ENCODE measurements around the gene SSBP4.
"Not testable (repeated sequence)": the region's sequence is repeated elsewhere in the genome, so short reads cannot be mapped to it uniquely, and the experiment has no call there.

Gene SSBP4

DNA sequence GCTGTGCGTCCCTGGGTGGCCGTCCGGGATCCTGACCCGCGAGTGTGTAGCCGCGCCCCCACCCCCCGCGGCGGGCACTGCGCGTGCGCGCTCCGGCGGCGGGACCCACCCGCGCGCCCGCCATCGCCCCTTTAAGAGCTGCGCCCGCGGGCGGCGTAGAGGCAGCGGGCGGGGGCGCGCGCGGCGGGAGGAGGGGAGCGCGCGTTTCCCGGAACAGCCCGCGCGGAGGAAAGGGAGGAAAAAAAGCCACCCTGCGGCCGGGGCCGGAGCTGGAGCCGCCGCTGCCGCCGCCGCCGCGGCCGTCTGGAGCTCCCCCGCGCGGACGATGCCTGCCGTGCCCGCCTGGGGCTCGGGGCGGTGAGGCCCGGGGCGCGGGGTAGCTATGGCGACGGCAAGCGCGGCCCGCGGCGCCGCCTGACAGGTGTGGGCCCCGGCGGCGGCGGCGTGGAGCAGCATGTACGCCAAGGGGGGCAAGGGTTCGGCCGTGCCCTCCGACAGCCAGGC, at the start of gene SSBP4:
Gene SSBP4, plus strand, starts transcription at position 204 of the 504 bp plus-strand sequence. Its CDS starts 251 bp downstream, at position 455.
- peak; percentile 73 for DNase-seq (ENCODE audit: low spot score)

DNA sequence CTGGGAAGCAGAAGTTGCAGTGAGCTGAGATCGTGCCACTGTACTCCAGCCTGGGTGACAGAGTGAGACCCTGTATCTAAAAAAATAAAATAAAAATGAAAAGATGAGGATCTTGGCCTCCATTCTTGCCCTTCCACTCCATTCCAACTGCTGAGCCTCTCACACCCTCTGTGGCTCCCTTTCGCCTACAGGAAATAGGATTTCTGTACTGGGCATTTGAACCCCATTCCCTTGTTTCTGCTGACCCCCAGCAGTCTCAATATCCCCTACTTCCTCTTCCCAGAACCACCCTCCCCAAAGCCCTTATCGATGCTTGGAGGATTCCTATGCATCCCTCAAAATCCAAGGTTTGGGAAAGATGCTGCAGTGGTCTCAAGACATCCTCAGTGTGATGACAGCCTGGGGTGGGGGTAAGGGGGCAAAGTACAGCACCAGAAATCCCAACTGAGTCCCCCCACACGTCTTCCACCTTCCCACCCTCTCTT, 45.7 kb upstream of the SSBP4 start:
- DNase-seq (ENCODE audit: low spot score) = no peak

DNA sequence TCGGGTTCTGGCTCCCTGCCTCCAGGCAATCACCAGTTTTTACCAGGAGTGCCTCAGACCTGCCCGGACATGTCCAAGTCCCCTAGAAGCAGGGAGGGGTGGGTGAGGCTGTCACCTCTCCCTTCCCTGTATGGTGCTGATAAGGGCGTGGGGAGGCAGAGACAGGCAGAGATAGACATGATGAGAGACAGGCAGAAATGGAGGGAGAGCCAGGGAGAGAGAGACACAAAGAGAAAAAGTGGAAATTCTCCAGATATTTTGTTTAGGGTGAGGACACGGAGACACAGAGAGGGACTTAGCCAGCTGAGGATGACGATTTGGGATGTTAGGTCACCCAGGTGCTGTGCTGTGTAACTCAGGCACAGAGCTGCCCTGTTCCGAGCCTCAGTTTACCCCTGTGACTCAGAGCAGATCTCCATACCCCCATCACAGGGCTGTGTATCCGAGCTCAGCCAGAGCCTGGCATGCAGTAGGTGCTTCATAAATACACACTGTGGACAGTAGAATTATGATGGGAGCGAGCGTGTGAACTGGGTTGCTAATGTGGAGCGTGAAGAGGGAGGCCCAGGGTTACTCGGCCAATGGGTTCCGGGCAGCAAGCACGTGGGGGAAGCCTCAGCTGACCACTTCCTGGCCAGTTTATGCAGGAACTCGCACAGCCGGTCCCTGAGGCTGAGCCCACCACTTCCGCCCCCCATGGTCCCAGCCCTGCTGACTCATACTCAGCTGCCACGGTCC, 45.1 kb upstream of the SSBP4 start:
- peak; percentile 77 for DNase-seq (ENCODE audit: low spot score)

DNA sequence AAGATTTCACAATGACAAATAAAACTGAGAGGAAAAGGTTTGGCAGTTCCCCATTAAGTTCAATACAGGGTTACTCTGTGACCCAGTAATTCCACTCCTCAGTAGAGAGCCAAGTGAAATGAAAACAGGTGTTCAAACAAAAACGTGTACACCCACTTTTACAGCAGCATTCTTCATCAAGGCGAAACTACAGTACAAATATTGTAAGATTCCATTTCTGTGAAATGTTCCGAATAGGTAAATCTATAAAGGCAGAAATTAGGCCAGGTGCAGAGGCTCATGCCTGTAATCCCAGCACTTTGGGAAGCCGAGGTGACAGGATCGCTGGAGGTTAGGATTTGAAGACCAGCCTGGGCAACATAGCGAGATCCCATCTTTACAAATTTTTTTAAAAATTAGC, 42.2 kb upstream of the SSBP4 start:
- DNase-seq (ENCODE audit: low spot score) = no peak

DNA sequence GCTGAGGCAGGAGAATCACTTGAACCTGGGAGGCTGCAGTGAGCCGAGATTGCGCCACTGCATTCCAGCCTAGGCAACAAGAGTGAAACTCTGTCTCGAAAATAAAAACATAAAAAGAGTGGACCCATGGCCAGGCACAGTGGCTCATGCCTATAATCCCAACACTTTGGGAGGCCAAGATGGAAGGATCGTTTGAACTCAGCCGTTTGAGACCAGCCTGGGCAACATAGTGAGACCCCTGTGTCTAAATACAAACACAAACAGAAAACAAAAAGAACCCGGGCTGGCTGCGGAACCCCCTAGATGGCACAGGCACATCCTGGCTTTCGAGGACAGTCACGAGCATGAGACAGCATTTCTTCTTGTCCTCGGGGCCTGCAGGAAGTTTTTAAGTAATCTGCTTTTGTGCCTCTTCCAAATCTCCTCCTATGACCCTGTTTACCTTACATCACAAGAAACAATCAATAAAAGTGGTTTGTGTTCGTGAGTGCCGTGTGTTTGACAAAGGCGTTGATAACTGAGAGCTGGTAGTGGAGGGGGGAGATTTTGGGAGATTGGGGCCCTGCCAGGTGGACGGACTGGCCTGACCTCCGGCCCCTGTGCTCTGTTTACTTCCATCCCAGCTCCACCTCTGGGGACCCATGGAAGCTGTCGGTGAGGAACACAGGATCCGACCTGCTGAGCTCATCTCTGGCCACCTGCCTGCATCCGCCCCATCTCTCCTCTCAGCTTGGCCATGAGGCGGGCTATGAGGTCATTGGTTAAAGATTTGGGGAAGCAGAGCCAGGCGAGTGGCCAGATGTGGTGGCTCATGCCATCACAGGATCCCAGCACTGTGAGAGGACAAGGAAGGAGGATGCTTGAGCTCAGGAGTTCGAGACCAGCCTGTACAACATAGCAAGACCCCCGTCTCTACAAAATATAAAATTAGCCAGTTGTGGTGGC, 39.1 kb upstream of the SSBP4 start:
- DNase-seq (ENCODE audit: low spot score) = no peak

DNA sequence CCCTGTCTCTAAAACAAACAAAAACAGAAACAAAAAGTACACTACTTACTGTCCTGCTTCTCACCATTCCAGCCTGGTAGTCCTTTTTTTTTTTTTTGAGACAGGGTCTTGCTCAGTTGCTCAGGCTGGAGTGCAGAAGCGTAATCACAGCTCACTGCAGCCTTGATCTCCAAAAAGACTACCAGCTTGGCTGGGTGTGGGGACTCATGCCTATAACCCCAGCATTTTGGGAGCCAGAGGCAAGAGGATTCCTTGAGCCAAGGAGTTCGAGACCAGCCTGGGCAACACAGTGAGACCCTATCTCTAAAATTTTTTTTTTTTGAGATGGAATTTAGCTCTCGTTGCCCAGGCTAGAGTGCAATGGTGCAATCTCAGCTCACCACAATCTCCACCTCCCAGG, 38.4 kb upstream of the SSBP4 start:
- no peak for DNase-seq (ENCODE audit: low spot score)

DNA sequence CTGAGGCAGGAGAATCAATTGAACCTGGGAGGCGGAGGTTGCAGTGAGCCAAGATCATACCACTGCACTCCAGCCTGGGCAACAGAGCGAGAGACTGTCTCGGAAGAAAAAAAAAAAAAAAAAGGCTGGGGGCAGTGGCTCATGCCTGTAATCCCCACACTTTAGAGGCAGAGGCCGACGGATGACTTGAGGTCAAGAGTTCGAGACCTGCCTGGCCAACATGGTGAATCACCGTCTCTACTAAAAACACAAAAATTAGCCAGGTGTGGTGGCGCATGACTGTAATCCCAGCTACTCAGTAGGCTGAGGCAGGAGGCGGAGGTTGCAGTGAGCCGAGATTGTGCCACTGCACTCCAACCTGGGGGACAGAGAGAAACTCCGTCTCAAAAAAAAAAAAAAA, 35.6 kb upstream of the SSBP4 start:
- DNase-seq (ENCODE audit: low spot score) = not testable (repeated sequence)

DNA sequence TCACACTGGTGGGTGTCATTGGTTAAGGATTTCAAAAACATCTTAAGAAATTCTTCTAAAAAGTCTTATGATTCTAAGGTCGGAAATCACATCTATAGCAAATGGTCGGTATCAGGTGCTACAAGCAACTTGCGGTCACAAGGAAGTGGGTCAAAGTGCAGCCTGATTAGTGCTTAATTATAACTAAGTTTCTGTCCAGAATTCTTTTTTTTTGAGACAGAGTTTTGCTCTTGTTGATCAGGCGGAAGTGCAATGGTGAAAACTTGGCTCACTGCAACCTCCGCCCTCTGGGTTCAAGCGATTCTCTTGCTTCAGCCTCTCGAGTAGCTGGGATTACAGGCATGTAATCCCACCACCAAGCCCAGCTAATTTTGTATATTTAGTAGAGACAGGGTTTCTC, 34.4 kb upstream of the SSBP4 start:
- DNase-seq (ENCODE audit: low spot score) = no peak

DNA sequence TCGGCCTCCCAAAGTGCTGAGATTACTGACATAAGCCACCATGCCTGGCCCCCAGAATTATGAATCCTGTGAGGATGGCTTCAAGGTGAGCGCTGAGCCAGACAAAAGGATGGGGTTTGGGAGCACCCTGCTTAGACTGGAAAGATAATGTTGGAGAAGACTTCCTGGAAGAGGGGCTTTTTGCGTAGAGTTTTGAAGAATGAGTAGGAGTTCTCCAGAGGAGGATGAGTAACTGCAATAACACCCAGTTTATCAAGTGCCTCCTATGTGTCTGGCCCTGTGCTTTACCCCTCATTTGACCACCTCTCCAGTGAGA, 33.9 kb upstream of the SSBP4 start:
- no peak for DNase-seq (ENCODE audit: low spot score)

DNA sequence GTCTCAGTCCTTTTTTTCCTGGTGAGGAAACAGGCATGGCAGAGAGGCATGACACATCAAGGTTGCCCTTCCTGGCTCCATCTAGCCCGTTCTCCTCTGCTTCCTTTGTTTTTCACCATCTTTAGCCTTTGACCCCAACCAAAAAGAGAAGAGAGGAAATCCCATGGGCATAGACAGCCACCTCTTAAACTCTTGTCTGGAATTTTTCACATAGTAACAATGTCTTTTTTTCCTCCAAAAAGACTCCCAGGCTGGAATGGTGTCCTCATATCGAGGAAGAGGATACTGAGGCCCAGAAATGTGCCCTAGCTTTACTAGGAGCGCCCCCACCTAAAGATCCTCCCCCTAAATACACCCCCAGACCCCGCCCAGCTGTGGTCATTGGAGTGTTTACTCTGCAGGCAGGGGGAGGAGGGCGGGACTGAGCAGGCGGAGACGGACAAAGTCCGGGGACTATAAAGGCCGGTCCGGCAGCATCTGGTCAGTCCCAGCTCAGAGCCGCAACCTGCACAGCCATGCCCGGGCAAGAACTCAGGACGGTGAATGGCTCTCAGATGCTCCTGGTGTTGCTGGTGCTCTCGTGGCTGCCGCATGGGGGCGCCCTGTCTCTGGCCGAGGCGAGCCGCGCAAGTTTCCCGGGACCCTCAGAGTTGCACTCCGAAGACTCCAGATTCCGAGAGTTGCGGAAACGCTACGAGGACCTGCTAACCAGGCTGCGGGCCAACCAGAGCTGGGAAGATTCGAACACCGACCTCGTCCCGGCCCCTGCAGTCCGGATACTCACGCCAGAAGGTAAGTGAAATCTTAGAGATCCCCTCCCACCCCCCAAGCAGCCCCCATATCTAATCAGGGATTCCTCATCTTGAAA, 33.3 kb upstream of the SSBP4 start, which contains the start of gene GDF15:
Gene GDF15, plus strand, starts transcription at position 484 of the 868 bp plus-strand sequence. Its CDS starts 32 bp downstream, at position 516.
- peak; percentile 31 for DNase-seq (ENCODE audit: low spot score)

DNA sequence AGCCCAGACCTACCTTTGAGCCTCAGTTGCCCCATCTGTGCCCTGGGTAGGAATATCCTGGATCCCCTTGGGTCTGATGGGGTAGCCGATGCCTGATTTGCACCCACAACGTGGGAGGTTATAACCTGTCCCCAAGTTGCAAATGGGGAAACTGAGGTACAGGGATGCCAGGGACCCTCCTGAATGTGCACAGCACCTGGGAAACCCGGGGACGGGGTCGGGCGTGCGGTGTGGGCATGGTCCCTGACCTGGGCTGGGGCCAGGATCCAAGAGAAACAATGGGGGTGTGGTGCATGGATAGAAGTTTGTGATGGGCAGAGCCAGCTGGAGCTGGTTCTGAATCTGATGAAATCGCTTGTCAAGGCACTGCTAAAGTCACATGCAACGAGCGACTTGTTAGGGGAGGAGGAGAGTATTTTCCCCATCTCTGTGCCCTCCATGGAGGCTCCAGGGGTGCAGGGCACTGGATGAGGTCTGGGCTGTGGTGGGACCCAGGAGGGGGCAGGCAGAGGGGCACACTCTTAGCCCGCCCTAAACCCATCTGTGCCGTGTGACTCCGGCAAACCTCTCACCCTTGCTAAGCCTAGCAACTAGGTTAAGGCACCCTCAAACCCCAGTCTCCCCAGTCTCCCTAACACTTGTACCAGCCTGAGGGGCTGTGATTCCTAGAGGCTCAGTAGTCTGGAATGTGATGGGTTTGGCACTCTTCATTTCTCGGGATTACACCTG, 32.5 kb upstream of the SSBP4 start:
- DNase-seq (ENCODE audit: low spot score) = no peak

DNA sequence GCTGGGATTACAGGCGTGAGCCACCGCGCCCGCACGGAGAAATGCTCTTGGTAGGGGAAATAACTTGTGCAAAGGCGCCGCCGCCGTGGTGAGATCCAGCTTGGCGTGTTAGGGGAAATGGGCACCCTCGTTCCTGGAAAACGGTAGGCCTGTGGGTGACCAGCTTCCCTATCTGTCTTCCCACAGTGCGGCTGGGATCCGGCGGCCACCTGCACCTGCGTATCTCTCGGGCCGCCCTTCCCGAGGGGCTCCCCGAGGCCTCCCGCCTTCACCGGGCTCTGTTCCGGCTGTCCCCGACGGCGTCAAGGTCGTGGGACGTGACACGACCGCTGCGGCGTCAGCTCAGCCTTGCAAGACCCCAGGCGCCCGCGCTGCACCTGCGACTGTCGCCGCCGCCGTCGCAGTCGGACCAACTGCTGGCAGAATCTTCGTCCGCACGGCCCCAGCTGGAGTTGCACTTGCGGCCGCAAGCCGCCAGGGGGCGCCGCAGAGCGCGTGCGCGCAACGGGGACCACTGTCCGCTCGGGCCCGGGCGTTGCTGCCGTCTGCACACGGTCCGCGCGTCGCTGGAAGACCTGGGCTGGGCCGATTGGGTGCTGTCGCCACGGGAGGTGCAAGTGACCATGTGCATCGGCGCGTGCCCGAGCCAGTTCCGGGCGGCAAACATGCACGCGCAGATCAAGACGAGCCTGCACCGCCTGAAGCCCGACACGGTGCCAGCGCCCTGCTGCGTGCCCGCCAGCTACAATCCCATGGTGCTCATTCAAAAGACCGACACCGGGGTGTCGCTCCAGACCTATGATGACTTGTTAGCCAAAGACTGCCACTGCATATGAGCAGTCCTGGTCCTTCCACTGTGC, 30.9 kb upstream of the SSBP4 start:
- peak; percentile 88 for DNase-seq (ENCODE audit: low spot score)

DNA sequence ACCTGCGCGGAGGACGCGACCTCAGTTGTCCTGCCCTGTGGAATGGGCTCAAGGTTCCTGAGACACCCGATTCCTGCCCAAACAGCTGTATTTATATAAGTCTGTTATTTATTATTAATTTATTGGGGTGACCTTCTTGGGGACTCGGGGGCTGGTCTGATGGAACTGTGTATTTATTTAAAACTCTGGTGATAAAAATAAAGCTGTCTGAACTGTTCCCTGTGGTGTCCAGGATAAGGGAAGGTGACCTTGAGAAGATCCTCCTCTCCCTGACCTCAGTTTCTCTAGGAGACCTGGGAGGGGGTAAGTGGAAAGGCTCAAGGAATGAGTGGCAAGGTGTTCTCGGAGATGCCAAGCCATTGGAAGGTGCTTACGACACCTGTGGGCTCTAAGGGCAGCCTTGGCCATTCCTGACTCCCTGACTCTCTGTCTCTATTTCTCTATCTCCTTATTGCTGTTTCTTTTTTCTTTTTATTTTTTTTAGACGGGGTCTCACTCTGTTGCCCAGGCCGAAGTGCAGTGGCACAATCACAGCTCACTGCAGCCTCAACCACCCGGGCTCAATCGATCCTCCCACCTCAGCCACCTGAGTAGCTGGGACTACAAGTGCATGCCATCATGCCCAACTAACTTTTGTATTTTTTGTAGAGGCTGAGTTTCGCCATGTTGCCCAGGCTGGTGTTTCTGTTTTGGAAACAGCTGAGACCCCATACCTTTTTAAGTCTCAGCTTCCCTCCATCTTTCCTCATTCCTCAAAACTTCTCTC, 30.1 kb upstream of the SSBP4 start:
- DNase-seq (ENCODE audit: low spot score) = no peak

DNA sequence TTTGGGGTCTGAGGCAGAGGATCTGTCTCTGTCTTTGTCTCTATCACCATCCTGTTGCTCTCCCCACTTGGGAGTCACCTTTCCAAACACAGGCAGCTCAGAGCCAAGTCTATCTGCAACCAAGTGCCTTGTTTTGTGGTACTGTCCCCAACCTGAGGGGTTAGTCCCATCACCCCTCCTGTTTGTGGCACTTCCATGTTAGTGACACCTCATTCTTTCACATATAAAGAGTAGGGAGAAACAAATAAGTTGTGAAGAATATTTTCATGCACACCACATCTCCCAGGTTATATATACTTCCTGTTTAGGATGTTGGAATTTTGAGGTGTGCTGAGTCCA, 29.5 kb upstream of the SSBP4 start:
- DNase-seq (ENCODE audit: low spot score) = no peak

DNA sequence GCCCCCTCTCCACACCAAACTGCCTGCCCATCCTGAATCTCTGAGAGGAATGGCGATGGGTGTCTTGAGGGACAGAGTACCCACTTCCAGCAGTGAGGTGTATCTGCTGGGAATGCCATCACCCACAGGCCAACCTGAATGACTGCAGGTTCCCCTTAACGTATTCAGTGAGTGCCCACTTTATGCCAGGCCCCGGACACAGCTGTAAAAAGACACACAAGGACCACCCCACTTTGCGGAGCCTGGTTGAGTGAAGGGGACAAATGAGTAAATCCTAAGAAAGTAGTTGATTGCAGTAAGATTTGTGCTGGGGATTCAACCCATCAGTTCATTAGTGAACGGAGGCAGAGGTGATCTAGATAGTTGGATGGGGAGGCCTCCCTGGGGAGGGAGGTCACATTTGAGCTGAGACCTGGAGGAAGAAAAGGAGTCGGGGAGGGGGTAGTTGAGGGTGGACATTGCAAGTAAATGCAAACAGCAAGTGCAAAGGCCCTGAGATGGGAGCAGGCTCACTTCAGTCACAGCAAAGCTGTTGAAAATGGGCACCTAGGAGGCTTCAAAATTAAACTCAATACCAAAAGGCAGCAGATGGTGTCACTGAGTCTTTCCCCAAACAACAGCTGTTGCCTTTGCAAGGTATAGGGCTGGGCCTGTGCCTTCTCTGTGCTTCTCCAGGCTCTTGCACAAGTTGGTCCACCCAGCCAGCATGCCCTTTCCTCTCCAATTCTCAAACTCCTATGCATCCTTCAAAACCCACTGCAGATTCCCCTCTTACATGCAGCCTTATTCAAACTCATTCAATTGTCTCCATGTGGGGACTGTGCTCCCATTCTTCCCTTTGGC, 28.9 kb upstream of the SSBP4 start:
- DNase-seq (ENCODE audit: low spot score) = no peak

DNA sequence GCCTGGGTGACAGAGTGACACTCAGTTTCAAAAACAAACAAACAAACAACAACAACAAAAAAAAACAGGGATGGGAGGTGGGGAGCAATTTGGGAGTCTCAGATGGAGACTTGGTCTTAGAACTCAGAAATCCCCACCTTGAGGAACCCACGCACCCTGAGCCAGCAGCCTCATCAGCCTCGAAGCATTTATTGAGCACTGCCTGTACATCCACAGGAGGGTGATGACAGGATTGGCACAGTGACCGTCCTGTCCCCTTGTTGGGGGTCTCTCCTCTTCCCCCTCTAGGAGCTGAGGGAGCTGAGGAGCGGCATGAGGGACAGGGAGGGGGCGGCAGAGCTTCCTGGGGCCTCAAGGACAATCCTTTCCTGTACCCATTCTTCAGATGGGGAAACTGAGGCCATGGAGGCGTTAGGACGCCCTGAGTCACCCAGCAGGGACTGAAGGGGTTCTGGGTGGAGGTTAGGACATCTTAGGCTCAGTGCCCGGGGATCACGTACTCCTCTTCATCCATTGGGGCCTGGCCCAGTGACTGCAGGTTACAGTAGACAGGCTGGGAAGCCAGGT, 27.6 kb upstream of the SSBP4 start:
- DNase-seq (ENCODE audit: low spot score) = no peak

DNA sequence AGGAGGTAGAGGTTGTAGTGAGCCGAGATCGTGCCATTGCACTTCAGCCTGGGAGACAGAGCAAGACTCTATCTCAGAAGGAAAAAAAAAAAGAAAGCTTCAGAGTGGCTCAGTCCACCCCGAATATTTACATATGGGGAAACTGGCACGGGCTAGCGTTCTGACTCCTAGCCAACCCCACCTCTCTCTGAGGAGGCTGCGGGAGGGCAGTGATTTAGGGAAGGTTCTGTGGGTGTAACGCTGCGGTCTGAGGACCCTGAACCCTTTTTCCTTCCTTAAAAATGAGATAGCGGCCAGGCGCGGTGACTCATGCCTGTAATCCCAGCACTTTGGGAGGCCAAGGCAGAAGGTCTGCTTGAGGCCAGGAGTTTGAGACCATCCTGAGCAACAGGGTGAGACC, 26.8 kb upstream of the SSBP4 start:
- DNase-seq (ENCODE audit: low spot score) = no peak

DNA sequence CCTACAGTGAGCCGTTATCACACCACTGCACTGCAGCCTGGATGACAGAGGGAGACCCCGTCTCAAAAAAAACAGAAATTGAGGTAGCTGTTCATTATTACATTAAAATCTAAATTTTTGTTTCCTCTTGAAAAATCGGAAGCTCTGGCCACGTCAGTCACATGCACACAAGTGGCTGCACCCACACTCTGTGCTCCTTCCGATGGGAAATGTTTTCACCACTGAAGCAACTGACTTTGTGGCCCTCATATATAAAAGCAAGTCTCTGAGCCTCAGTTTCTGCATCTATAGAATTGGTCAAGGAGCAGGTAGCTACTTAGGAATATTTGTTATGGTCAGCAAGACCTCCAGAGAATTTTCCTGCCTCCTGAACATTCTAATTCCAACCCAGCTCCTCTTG, 26.3 kb upstream of the SSBP4 start:
- no peak for DNase-seq (ENCODE audit: low spot score)

Data from activated CD4-positive, alpha-beta T cell treated with anti-CD3 and anti-CD28 coated beads, Interleukin-2, Interleukin-4, amounts not matched to agents 100 ng/mL and 50 ng/mL, durations not matched to agents 16 hours and 8 hours (primary cell).